HUES48 (cell line): ENCODE results near the gene UBL4B.
A peak's percentile ranks its signal among the peaks of the same experiment; 100 is the strongest.

Source experiments
- H3K27ac ChIP-seq: one replicate; pipeline ENCODE4 v1.7.0; 2013; ENCODE audit warnings: low read depth, low read length, inconsistent platforms
- H3K27me3 ChIP-seq: 2 replicates; pipeline ENCODE4 v1.6.1; 2013; ENCODE audit warnings: mild to moderate bottlenecking, low read length; ENCODE audit not compliant: control insufficient read depth, insufficient read depth
- H3K36me3 ChIP-seq: 2 replicates; pipeline ENCODE4 v1.6.1; 2013; ENCODE audit warnings: low read length; ENCODE audit not compliant: control insufficient read depth, insufficient read depth
- H3K4me1 ChIP-seq: 2 replicates; pipeline ENCODE4 v1.6.1; 2013; ENCODE audit warnings: mild to moderate bottlenecking, low read length; ENCODE audit not compliant: control insufficient read depth, insufficient read depth
- H3K4me3 ChIP-seq: 2 replicates; pipeline ENCODE4 v1.5.1; 2013; ENCODE audit warnings: mild to moderate bottlenecking, low read depth, low read length
- H3K9ac ChIP-seq: 2 replicates; pipeline ENCODE4 v1.6.1; 2013; ENCODE audit warnings: mild to moderate bottlenecking, low read depth, low read length, moderate library complexity
- H3K9me3 ChIP-seq: 2 replicates; pipeline ENCODE4 v1.6.1; 2013; ENCODE audit warnings: low read length; ENCODE audit not compliant: control insufficient read depth, insufficient read depth

The UBL4B gene

DNA sequence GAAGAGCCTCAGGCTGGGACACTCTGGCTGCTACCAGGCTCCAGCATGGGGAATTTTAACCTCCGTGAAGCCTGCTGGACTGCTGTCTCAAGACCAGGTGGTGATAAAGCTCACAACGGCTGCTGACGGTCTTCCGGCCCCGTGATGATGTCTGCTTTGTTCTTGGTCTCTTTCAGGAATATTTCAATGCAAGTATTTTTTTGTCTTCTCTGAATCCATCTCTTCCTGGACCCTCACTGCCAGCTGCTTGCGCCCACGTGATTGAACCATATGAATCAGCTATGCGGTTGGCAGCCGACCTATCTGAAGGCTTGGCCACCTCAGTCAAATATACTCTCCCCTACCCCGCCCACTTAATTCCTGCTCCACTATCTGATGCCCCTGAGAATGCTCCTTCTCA lies 23.4 kb downstream of the UBL4B start:
- no peak overlapping the region for H3K27ac ChIP-seq
- no peaks in the 10 kb centered on the region for H3K36me3 ChIP-seq
- H3K9me3 ChIP-seq: no peaks in the 10 kb centered on the region
- H3K9ac ChIP-seq: no peak overlapping the region
- H3K27me3 ChIP-seq: peaks cover 9% of the 10 kb centered on the region
- no peak overlapping the region for H3K4me3 ChIP-seq
- peaks cover 18% of the 10 kb centered on the region for H3K4me1 ChIP-seq

DNA sequence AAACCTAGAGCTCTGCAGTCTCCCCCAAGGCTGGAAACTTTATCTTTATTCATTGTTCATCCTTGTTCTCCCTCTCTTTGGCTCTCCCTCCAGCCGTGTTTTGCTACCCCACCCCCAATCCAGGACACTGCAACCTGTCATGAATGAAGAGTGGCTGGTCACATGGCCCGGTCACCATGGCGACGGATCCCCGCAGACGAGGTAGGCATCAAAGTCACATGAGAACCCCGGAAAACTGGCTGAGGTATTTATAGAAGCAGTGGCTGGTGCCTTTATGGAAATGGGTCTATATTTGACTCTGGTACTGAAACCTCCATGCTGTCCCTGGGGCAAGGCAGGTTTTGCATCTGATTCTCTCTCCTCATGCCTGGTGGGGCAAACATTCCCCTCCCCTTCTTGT lies 24.7 kb downstream of the UBL4B start:
- no peak overlapping the region; the same call in 1 of the 2 replicates for H3K4me3 ChIP-seq
- H3K27me3 ChIP-seq: peaks cover 4% of the 10 kb centered on the region

DNA sequence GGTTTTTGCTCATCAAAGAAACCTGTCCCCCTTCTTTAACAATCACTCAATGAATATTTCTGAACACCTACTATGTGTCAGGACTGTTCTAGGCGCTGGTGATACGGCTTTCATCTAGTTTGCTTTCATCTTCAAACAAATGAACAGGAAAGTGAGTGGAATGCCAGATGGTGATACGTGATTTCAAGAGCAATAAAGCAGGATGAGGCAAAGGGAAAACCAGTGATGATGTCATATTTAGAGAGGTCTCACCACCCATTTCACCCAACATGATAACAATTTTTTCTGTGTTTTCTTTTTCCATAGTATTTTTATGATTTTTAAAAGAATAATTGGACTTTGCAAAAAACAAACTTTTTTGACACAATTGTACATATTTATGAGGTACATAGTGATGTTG lies 26.7 kb downstream of the UBL4B start:
- Histone ChIP-seq H3K9me3 (no peaks in the 10 kb centered on the region), H3K4me3 (no peak overlapping the region), H3K9ac (no peak overlapping the region), H3K36me3 (no peaks in the 10 kb centered on the region), H3K27me3 (peaks cover 23% of the 10 kb centered on the region), H3K27ac (no peak overlapping the region), H3K4me1 (peaks cover 14% of the 10 kb centered on the region)

More for the DNA sequence above, 24.7 kb downstream of the UBL4B start:
- Histone ChIP-seq H3K9ac (no peak overlapping the region), H3K9me3 (no peaks in the 10 kb centered on the region), H3K36me3 (no peaks in the 10 kb centered on the region), H3K27ac (no peak overlapping the region), H3K4me1 (peaks cover 14% of the 10 kb centered on the region)

DNA sequence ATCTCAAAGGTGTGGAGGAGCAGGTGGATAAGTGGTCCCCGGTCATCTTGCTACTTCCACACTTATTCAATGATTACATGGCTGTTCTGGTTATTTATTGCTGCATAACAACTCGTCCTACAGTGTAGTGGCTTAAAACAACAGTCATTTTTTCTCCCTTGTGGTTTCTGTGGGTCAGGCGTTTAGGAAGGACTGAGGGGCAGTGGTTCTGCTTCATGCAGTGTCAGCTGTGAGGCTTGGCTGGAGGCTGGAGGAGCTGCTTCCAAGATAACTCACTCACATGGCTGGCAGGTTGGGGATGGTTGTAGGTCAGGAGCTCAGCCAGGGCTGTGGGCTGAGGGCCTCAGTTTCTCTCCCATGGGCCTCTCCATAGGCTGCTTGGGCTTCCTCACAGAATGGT lies 32.1 kb downstream of the UBL4B start:
- Histone ChIP-seq H3K9me3 (no peaks in the 10 kb centered on the region), H3K36me3 (no peaks in the 10 kb centered on the region), H3K4me1 (no peaks in the 10 kb centered on the region), H3K27me3 (peaks cover 72% of the 10 kb centered on the region), H3K9ac (no peak overlapping the region), H3K27ac (no peak overlapping the region), H3K4me3 (no peak overlapping the region)

DNA sequence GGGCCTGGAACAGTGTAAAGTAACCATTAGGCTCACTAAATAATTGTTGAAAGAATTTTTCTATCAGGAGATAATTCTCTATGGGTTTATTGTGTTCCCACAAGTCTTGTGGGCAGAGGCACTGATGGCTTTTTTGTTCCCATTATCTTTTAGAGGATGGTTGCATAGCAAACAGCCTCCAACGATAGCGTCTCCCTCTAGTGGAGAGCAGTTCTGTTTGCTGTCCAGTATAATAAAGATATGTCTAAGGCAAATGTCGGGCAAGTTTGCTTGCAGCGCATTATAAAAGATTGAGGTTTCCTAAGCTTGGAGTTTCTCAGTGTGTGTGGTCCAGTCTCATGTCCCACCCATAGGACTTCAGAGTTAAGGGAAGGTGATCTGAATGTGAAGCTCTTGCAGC lies 36.7 kb downstream of the UBL4B start:
- H3K9ac ChIP-seq: no peak overlapping the region
- H3K9me3 ChIP-seq: no peaks in the 10 kb centered on the region
- no peaks in the 10 kb centered on the region for H3K36me3 ChIP-seq
- H3K27ac ChIP-seq: no peak overlapping the region
- H3K4me3 ChIP-seq: no peak overlapping the region
- H3K27me3 ChIP-seq: peaks cover 99% of the 10 kb centered on the region
- 0 out of 2 replicates have a peak, but pooled peaks cover 5% of the 10 kb centered on the region for H3K4me1 ChIP-seq

DNA sequence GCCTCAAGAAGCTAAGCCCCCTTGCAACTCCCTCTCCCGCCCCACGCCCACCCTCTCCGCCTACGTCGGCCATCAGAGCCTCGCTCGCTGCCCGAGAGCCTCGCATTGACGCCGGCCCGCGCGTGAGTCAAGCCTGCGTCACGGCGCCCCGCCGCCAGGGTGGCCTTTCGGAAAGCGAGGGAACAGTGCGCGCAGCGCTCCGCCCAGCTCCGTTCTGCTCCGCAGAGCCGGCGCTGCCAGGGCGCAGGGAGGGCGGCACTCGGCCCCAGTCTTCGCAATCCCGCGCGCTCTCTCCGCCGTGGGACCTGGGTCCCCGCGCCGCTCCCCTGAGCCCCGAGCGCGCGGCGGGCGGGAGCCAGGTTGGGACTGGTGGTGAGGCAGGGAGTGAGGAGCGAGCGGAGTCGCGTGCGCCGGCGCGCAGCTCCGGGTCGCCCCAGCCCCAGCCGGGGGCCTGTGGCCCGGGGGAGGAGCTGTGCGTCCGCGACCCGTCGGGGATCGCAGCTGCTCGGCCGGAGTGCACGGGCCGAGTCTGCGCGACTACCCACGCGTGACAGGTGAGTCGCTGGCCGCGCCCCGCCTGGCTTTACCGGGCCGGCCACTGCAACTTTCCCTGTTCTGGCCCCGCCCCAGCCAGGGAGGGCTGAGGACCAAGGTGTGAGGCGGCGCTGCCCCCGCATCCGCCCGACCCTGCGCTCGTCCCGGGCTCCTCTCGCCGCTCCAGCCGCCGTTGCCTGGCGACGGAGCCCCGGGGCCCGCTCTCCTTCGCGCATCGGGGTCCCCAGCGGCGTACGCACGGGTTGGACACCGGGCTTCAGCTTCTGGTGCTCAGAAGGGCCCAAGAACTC lies 38.3 kb downstream of the UBL4B start, which contains the start of gene SLC6A17:
SLC6A17 (plus strand) TSS at position 165 of the 845 bp plus-strand sequence. CDS start 16,436 bp downstream, outside the sequence.
- Histone ChIP-seq H3K27ac (no peak within 1 kb of the TSS), H3K9me3 (no peaks in the 10 kb centered on the region), H3K9ac (no peak within 1 kb of the TSS), H3K27me3 (peaks cover 100% of the 10 kb centered on the region), H3K4me3 (peak within 1 kb of the TSS; percentile 65), H3K36me3 (no peaks in the 10 kb centered on the region), H3K4me1 (0 out of 2 replicates have a peak, but pooled peaks cover 5% of the 10 kb centered on the region)

DNA sequence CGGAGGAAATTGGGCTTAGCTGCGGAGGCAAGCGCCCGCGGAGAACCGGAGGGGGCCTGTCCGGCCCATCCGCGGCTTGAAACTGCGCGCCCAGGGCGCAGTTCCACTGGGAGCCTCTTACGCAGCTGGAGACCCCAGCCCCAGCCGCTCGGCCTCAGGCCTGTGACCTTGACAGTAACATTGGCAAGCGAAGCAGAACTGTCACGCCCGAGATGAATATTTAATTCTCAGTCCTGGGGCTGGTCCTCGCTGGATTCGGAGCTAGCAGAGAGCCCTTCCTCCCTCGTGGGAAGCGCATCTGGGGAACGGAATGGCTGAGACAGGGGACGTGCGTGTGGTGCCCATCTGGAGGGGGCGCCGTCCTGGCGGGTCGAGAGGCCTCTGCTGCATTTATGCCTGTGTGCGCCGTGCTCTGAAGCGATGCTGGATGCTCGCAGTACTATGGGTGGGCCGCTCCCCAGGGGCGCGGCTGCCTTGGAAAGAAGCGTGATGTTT lies 39.0 kb downstream of the UBL4B start:
- Histone ChIP-seq H3K27ac (no peak overlapping the region), H3K9ac (no peak overlapping the region), H3K27me3 (peaks cover 99% of the 10 kb centered on the region), H3K4me3 (peak overlapping the region; percentile 65), H3K4me1 (0 out of 2 replicates have a peak, but pooled peaks cover 5% of the 10 kb centered on the region), H3K9me3 (no peaks in the 10 kb centered on the region), H3K36me3 (no peaks in the 10 kb centered on the region)

DNA sequence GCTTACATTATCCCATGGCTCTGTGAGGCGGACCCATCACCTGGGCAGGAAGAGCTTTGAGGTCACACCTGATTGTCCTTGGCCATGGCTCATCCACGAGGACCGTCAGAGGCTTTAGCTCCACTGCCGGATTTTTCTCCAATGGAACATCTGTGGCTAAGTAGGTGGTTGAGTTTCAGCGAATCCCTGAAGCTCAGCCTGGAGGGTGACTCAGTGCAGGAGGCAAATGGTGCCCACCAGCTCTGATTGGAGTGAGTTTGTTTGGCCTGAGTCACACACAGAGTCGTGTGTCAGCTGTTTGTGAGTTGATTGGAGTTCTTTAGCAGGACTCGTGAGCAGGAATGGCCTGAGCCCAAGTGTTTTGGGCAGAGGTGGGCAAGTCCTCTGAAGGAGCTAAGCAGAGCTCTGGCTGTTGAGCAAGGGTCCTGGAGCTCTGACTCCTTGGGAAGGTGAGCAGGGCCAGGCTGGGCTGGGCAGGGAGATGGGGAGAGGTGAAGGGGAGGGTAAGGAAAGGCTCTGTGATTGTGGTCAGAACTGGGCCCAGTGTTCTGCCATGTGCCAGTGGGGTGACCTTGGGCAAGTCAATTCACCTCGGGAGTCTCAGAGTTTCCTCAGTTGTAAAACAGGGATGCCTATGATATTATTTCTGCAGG lies 40.0 kb downstream of the UBL4B start:
- 0 out of 2 replicates have a peak, but pooled peaks cover 5% of the 10 kb centered on the region for H3K4me1 ChIP-seq
- H3K27me3 ChIP-seq: peaks cover 97% of the 10 kb centered on the region
- H3K4me3 ChIP-seq: no peak overlapping the region
- no peaks in the 10 kb centered on the region for H3K9me3 ChIP-seq
- H3K9ac ChIP-seq: no peak overlapping the region
- H3K36me3 ChIP-seq: no peaks in the 10 kb centered on the region
- H3K27ac ChIP-seq: no peak overlapping the region

DNA sequence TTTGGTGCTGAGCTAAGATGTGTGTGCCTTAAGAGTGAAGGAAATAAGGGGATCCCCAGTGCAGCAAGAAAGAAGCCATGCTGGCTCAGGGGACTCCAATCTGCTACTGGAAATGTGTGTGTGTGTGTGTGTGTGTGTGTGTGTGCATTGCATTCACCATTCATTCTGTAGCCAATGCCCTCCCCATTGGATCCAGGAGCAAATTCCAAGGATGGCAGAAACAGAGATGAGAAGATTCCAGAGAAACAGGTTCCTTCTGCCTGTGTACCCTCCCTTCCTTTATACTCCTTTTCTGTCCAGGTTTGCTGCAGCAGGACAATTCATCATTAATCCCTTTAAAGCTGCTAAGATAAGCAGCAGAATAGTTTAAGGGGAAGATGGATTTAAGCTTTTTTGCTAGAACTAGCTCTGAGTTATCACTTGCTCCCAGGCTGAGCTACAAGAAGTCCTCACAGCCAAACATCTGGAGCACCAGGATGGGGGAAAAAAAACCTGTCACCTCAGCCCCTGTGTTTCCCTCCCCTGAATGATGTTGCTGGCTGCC lies 41.2 kb downstream of the UBL4B start:
- Histone ChIP-seq H3K27ac (no peak overlapping the region), H3K4me3 (no peak overlapping the region), H3K36me3 (no peaks in the 10 kb centered on the region), H3K27me3 (peaks cover 85% of the 10 kb centered on the region), H3K4me1 (0 out of 2 replicates have a peak, but pooled peaks cover 5% of the 10 kb centered on the region), H3K9ac (no peak overlapping the region), H3K9me3 (no peaks in the 10 kb centered on the region)

DNA sequence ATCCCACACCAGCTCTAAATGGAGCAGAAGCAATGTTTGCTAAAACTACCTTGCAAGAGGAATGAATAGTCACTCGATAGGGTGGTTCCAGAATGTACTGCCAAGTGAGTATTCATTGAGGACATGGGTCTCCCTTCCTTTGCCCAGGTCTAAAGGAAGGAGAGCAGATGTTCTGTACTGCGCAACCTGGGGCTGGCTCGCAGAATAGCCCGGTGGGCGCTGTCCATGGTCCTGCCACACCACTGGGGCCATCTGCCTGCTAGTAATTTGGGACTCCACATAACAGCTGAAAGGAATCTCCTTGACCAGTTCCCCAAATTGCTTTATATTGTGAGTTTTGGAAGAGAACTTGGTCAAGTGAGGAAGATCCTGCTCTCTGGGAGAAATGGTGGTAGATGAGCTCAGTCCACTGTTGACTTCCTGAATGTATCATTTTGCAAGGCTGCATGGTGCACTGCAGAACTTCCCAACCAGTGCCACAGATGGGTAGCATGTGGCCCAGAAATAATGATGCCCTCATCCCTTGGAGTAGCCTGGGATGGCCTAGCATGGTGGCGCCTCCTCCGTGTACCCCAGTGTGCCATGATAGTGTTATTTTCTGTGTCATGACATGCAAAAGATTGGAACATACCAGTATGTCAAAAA lies 43.8 kb downstream of the UBL4B start:
- Histone ChIP-seq H3K4me1 (no peaks in the 10 kb centered on the region), H3K4me3 (no peak overlapping the region), H3K27me3 (peaks cover 59% of the 10 kb centered on the region), H3K27ac (no peak overlapping the region), H3K9ac (no peak overlapping the region), H3K36me3 (no peaks in the 10 kb centered on the region), H3K9me3 (no peaks in the 10 kb centered on the region)
